ENCODE results near the gene CDH13. TPM values are rescaled to one million over a fixed set of nuclear protein-coding genes. Genes with fewer than 3 reads are reported as not detected.

The CDH13 gene
- total and polyA plus RNA-seq, 2 of the 8 experiments (the other 6 are each of a cell fraction or from before 2014, with no cell fraction given) = 2.3 to 2.4 TPM

- Histone ChIP-seq H3K23me2 (ENCODE audit: low read depth, low read length) (no peaks in the 10 kb centered on the region), H4K5ac (ENCODE audit: insufficient read length, low read depth, low read length) (no peak overlapping the region), H4K8ac (ENCODE audit: extremely low read depth, insufficient read depth, low read length) (no peak overlapping the region), H4K91ac (replicated peaks; ENCODE audit: insufficient read length, low read length) (no peak overlapping the region), H3K56ac (replicated peaks; ENCODE audit: insufficient read length, low read depth, low read length) (no peak overlapping the region), H2AFZ (ENCODE audit: low read length) (no peak overlapping the region), H3K36me3 (ENCODE audit: control insufficient read depth in 2 of 4, insufficient read depth in 4 of 4, low read length in 3 of 4) (no peaks in the 10 kb centered on the region), H3K4me2 (ENCODE audit: insufficient read depth in 1 of 2, low read depth in 2 of 2, low read length in 2 of 2) (no peak overlapping the region), H3K23ac (ENCODE audit: insufficient read length) (no peak overlapping the region), H3K79me2 (ENCODE audit: control insufficient read depth in 1 of 2, insufficient read depth in 2 of 2, low read length in 2 of 2) (no peaks in the 10 kb centered on the region), H3K18ac (ENCODE audit: extremely low read depth, low read length) (no peak overlapping the region), H3K9ac (replicated peaks in 1 of 4; ENCODE audit: extremely low read depth in 1 of 4, low read depth in 3 of 4, low read length in 3 of 4) (no peak overlapping the region), H3K9me3 (ENCODE audit: insufficient read depth in 2 of 2, low read depth in 1 of 2, low read length in 1 of 2) (no peaks in the 10 kb centered on the region), H3K4ac (replicated peaks; ENCODE audit: insufficient read length, low read depth, low read length) (no peak overlapping the region), H3K14ac (ENCODE audit: insufficient read length) (no peak overlapping the region), H2BK12ac (ENCODE audit: low read depth, low read length) (no peak overlapping the region), H3K4me3 (ENCODE audit: extremely low read depth in 1 of 4, insufficient read depth in 2 of 4, low read depth in 3 of 4, low read length in 4 of 4) (no peak overlapping the region), H2AK5ac (ENCODE audit: low read depth, low read length) (peak overlapping the region; percentile 41; the same call in 1 of the 2 replicates), H4K20me1 (replicated peaks in 1 of 2; ENCODE audit: control insufficient read depth in 1 of 2, insufficient read depth in 2 of 2, low read length in 2 of 2) (no peaks in the 10 kb centered on the region), H3K27ac (ENCODE audit: low read depth, low read length) (no peak overlapping the region), H2BK20ac (ENCODE audit: low read length) (no peak overlapping the region), H2BK5ac (ENCODE audit: low read depth, low read length) (no peak overlapping the region), H2BK15ac (ENCODE audit: low read length) (no peak overlapping the region), H3K27me3 (replicated peaks in 1 of 4; ENCODE audit: control insufficient read depth in 3 of 4, extremely low read depth in 1 of 4, insufficient read depth in 3 of 4, low read length in 3 of 4) (no peaks in the 10 kb centered on the region), H3K4me1 (replicated peaks in 1 of 4; ENCODE audit: control insufficient read depth in 3 of 4, insufficient read depth in 4 of 4, low read length in 3 of 4) (peaks cover 0 to 9% (median 2%) of the 10 kb centered on the region in 4 experiments; a peak in 5 of 7 replicates), H2BK120ac (replicated peaks; ENCODE audit: low read depth, low read length) (no peak overlapping the region), H3K79me1 (ENCODE audit: low read depth, low read length) (no peaks in the 10 kb centered on the region)
- FAIRE-seq = no peak
- CTCF ChIA-PET (ENCODE audit: partially characterized antibody) = interaction anchor here (0.5 to 1.6 kb wide), 4 partner anchors 8 to 135 kb away, joined by 3 read pairs; no protein-coding TSS in a partner anchor
- DNase-seq (ENCODE audit: low read depth in 1 of 2, low spot score in 2 of 2) = peak in 1 of 2 experiments; percentile 8
- TF ChIP-seq POLR2AphosphoS5 (IDR thresholded peaks at IDR 0.05; ENCODE audit: low read depth, low read length) = no peak
- TF ChIP-seq MAFK (IDR thresholded peaks at IDR 0.05; ENCODE audit: low read depth, low read length) = no peak
- TF ChIP-seq YY1 (IDR thresholded peaks at IDR 0.05; ENCODE audit: low read depth, low read length) = no peak
- no peak for TF ChIP-seq ZNF274 (IDR thresholded peaks at IDR 0.05; ENCODE audit: borderline replicate concordance, extremely low read depth, low read length)
- no peak for TF ChIP-seq CEBPB (IDR thresholded peaks at IDR 0.05; ENCODE audit: low read depth, low read length)
- TF ChIP-seq BRCA1 (IDR thresholded peaks at IDR 0.05; ENCODE audit: low read depth, low read length) = no peak
- TF ChIP-seq SP2 (IDR thresholded peaks at IDR 0.05; ENCODE audit: low read length) = no peak
- TF ChIP-seq RXRA (IDR thresholded peaks at IDR 0.05; ENCODE audit: insufficient read depth, low read depth, low read length) = no peak
- no peak for TF ChIP-seq BCL11A (IDR thresholded peaks at IDR 0.05; ENCODE audit: low read depth in 2 of 2, low read length in 2 of 2)
- no peak for TF ChIP-seq MAX (IDR thresholded peaks at IDR 0.05)
- TF ChIP-seq JUN (IDR thresholded peaks at IDR 0.05; ENCODE audit: low read depth, low read length) = no peak
- TF ChIP-seq RAD21 (IDR thresholded peaks at IDR 0.05 in 1 of 2, conservative IDR thresholded peaks at IDR 0.05 in 1 of 2; ENCODE audit: low read depth in 2 of 2, low read length in 2 of 2) = no peak
- POLR2A ChIA-PET (ENCODE audit: partially characterized antibody) = no interaction called here
- 78% methylated on average over 5 of the region's 5 CpGs; no CpG with 5 or more reads in 1 of the 2 experiments for WGBS, 2 experiments (ENCODE audit: extremely low coverage in 1 of 2, insufficient coverage in 1 of 2, insufficient read length in 1 of 2, insufficient replicate concordance in 2 of 2, low coverage in 1 of 2, low lambda C conversion rate in 2 of 2, missing lambda C conversion rate in 1 of 2)
These were observed 1003.1 kb downstream of the CDH13 start for GRCh38 chr16:83629836-83630235.
